ENCODE results near the gene FANCE. TPM values are rescaled to one million over a fixed set of nuclear protein-coding genes. Genes with fewer than 3 reads are reported as not detected.

Gene FANCE
- 33.4 TPM for total RNA-seq (ENCODE audit: unreplicated experiment)
- long read RNA-seq, partial matches to known transcripts: 1 of 9 reads
- long read RNA-seq, other reads (novel, unspliced or antisense): 6 of 9 reads

- Mint-ChIP-seq H3K4me1 (ENCODE audit: low read depth, unreplicated experiment) (peaks cover 25% of the 10 kb centered on the region), H3K27me3 (ENCODE audit: unreplicated experiment) (peaks cover 8% of the 10 kb centered on the region), H3K36me3 (ENCODE audit: unreplicated experiment) (no peaks in the 10 kb centered on the region), H3K4me3 (ENCODE audit: unreplicated experiment) (peak within 1 kb of the TSS; percentile 83), H3K27ac (ENCODE audit: unreplicated experiment) (peak within 1 kb of the TSS; percentile 73), H3K9me3 (ENCODE audit: unreplicated experiment) (peaks cover 10% of the 10 kb centered on the region)
- peak; percentile 100 for DNase-seq
- no peak for TF ChIP-seq CTCF (IDR thresholded peaks at IDR 0.05; ENCODE audit: partially characterized antibody, unreplicated experiment)
Observed at GRCh38 chr6:35452183-35453090, at the start of gene FANCE. Gene FANCE, plus strand, starts transcription at chr6:35452338. Its CDS starts 208 bp downstream, at chr6:35452546.

GRCh38 chr6:35402856-35403191, 49.3 kb upstream of the FANCE start:
- no peak overlapping the region for H3K4me3 Mint-ChIP-seq (ENCODE audit: unreplicated experiment)
- no peak for TF ChIP-seq CTCF (IDR thresholded peaks at IDR 0.05; ENCODE audit: partially characterized antibody, unreplicated experiment)
- H3K27ac Mint-ChIP-seq (ENCODE audit: unreplicated experiment): no peak overlapping the region
- H3K27me3 Mint-ChIP-seq (ENCODE audit: unreplicated experiment): peaks cover 13% of the 10 kb centered on the region
- peaks cover 6% of the 10 kb centered on the region for H3K36me3 Mint-ChIP-seq (ENCODE audit: unreplicated experiment)
- H3K9me3 Mint-ChIP-seq (ENCODE audit: unreplicated experiment): peaks cover 9% of the 10 kb centered on the region
- H3K4me1 Mint-ChIP-seq (ENCODE audit: low read depth, unreplicated experiment): peaks cover 23% of the 10 kb centered on the region
- DNase-seq: no peak

DNA sequence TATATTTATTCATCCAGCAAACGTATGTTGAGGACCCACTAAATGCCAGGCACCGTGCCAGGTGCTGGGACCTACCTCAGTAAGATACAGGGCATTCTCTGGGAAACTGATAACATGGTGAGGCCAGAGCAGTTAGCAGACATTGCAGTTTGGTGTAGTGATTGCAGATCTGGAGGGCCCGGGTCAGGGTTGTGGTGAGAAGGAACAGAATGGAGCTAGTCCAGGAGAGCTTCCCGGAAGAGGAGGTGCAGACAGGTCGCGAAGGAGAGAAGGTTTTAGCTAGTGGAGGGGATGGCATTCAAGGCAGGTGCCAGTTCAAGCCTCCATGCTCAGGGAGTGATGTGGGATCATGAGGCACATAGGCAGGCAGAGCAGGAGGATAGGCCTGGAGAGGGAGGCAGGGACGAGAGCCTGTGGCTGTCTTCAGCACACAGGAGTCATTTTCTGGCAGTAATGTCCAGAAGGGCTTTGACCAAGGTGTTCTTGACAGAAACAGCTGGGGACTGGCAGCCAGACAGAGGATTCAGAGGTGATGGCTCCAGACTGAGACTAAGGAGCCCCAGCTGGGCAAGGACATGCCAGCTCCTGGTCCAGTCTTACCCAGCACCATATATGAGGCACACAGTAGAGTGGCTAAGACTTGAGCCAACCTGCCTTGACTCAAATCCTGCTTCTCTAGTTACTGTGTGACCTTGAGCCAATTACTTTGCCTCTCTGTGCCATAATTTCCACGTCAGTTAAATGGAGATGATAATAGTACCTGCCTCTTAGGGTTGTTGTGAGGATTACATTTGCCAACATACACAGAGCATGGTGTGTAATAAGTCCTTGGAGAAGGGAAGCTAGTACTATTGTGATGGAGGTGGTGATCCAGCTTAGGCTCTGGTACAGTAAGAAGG, 48.3 kb upstream of the FANCE start:
- DNase-seq: no peak
- TF ChIP-seq CTCF (IDR thresholded peaks at IDR 0.05; ENCODE audit: partially characterized antibody, unreplicated experiment): no peak
- peaks cover 33% of the 10 kb centered on the region for H3K4me1 Mint-ChIP-seq (ENCODE audit: low read depth, unreplicated experiment)
- H3K4me3 Mint-ChIP-seq (ENCODE audit: unreplicated experiment): peak overlapping the region; percentile 12
- no peaks in the 10 kb centered on the region for H3K36me3 Mint-ChIP-seq (ENCODE audit: unreplicated experiment)
- H3K27me3 Mint-ChIP-seq (ENCODE audit: unreplicated experiment): peaks cover 8% of the 10 kb centered on the region
- peaks cover 7% of the 10 kb centered on the region for H3K9me3 Mint-ChIP-seq (ENCODE audit: unreplicated experiment)
- no peak overlapping the region for H3K27ac Mint-ChIP-seq (ENCODE audit: unreplicated experiment)

DNA sequence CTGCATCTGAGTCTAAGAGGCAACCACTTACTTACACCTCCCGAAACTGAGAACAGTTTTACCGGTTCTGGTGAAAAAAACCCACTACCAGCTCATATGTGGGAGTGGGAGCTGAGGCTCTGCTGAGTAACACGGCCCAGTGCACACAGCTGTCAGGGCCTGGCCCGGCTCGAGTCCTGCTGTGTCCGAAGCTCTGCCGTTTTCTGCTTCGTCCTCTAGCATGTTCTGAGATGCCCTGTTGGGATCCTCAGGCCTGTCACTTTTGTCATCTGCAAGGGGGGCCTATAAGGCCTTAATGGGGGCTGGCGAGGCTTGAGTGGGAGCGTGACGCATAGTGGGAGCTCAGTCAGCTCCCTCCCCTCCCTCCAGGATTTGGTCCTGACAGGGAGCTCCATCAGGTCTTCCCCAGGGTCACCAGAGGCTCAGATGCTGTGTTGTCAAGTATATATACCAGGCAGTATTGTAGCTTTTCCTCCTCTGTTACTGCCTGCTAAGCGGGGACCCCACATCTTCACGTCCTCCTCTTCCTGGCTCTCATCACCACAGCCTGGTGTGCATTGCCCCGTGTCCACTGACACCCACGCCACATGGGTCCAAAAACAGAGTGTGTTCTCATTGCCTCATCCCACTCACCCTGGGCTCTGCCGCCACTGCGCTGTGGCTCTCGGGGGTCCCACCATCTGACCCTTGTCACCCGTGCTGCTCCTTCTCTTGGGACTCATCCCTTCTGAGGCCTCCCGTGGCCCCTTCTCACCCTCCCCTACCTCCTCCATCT, 45.2 kb upstream of the FANCE start:
- Mint-ChIP-seq H3K36me3 (ENCODE audit: unreplicated experiment) (peaks cover 8% of the 10 kb centered on the region), H3K4me1 (ENCODE audit: low read depth, unreplicated experiment) (peaks cover 42% of the 10 kb centered on the region), H3K4me3 (ENCODE audit: unreplicated experiment) (no peak overlapping the region), H3K27ac (ENCODE audit: unreplicated experiment) (peak overlapping the region; percentile 91), H3K27me3 (ENCODE audit: unreplicated experiment) (peaks cover 6% of the 10 kb centered on the region), H3K9me3 (ENCODE audit: unreplicated experiment) (peaks cover 5% of the 10 kb centered on the region)
- DNase-seq: no peak
- no peak for TF ChIP-seq CTCF (IDR thresholded peaks at IDR 0.05; ENCODE audit: partially characterized antibody, unreplicated experiment)
